A673 (cell line): Measurements from ENCODE around the gene AVPR1A. TPM values are rescaled to one million over a fixed set of nuclear protein-coding genes. Genes with fewer than 3 reads are reported as not detected.

Source experiments
- BruUV-seq: library from RNA; stranded (reverse); fragments of 400-500 nt; replicated peaks from 2 replicates; lab custom pipeline; 2021; lab: Mats Ljungman, UMichigan
- CTCF ChIA-PET: fragments of 300-600 bp; sonication (Branson Sonifier 250); formaldehyde crosslinking; loops from one replicate; lab custom pipeline; 2022; ENCODE audit warnings: antibody characterized with exemption; lab: Charles Lee
- POLR2A ChIA-PET: fragments of 300-600 bp; sonication (Branson Sonifier 250); formaldehyde crosslinking; loops from one replicate; lab custom pipeline; 2022; ENCODE audit warnings: antibody characterized with exemption; ENCODE audit not compliant: low non-redundant PET; lab: Charles Lee
- DNase-seq: peaks from one replicate; pipeline ENCODE4 v3.0.0-alpha.2; 2015; ENCODE audit warnings: low spot score
- H3K27ac ChIP-seq: fragments of 200-600 bp; sonication (generic); 2 replicates; pipeline ENCODE4 v1.5.1; 2016; ENCODE audit warnings: mixed run types, low read depth, mild to moderate bottlenecking, mixed read lengths, antibody characterized with exemption, low read length; ENCODE audit not compliant: poor library complexity, severe bottlenecking
- H3K27me3 ChIP-seq: fragments of 200-600 bp; sonication (generic); replicated peaks from 2 replicates; pipeline ENCODE4 v1.6.1; 2017; ENCODE audit warnings: mixed run types, low read depth, mild to moderate bottlenecking, mixed read lengths, antibody characterized with exemption, low read length; ENCODE audit not compliant: insufficient read depth, poor library complexity
- H3K36me3 ChIP-seq: fragments of 200-600 bp; sonication (generic); 2 replicates; pipeline ENCODE4 v1.6.1; 2016; ENCODE audit warnings: mixed run types, mild to moderate bottlenecking, mixed read lengths, antibody characterized with exemption, low read length; ENCODE audit not compliant: insufficient read depth, poor library complexity, severe bottlenecking
- H3K4me1 ChIP-seq: fragments of 200-600 bp; sonication (generic); 2 replicates; pipeline ENCODE4 v1.6.1; 2017; ENCODE audit warnings: mixed run types, mild to moderate bottlenecking, mixed read lengths, antibody characterized with exemption, low read length; ENCODE audit not compliant: insufficient read depth, poor library complexity, severe bottlenecking
- H3K4me3 ChIP-seq: fragments of 200-600 bp; sonication (generic); 2 replicates; pipeline ENCODE4 v1.5.1; 2016; ENCODE audit warnings: low read depth, mixed run types, mild to moderate bottlenecking, mixed read lengths, low read length; ENCODE audit not compliant: poor library complexity, severe bottlenecking
- H3K9me3 ChIP-seq: fragments of 200-600 bp; sonication (generic); 2 replicates; pipeline ENCODE4 v1.6.1; 2016; ENCODE audit warnings: mixed run types, low read depth, mild to moderate bottlenecking, mixed read lengths, antibody characterized with exemption, low read length; ENCODE audit not compliant: poor library complexity, severe bottlenecking
- CTCF ChIP-seq: fragments of 300-800, 200-600 bp; sonication (generic); conservative IDR thresholded peaks from 2 replicates; pipeline ENCODE4 v1.5.1; 2017; ENCODE audit warnings: low read depth, mild to moderate bottlenecking, antibody characterized with exemption, low read length, moderate library complexity, mixed read lengths
- EZH2 ChIP-seq: fragments of 200-600 bp; sonication (generic); IDR thresholded peaks from 2 replicates; pipeline ENCODE4 v1.6.1; 2017; ENCODE audit warnings: borderline replicate concordance, low read depth, mild to moderate bottlenecking, mixed read lengths, antibody characterized with exemption, low read length; ENCODE audit not compliant: poor library complexity, severe bottlenecking
- intact Hi-C: fragments of 100-400 bp; cut with micrococcal nuclease; formaldehyde crosslinking; loops from one replicate; pipeline ENCODE4 v1.10.0; 2022; ENCODE audit not compliant: unreplicated experiment
- total RNA-seq: library from RNA; stranded (reverse); gene quantifications from 2 replicates; pipeline ENCODE4 v1.2.3, GENCODE V29; 2021

The AVPR1A gene
- total RNA-seq, 1 experiment from 2014 or later: 1.9 TPM

- no TSS peak for BruUV-seq
Observed at GRCh38 chr12:63093711-63094110, 57.3 kb downstream of the AVPR1A start.

GRCh38 chr12:63093084-63093483, 57.9 kb downstream of the AVPR1A start:
- CTCF ChIA-PET: interaction anchor here (1.2 kb wide), 1 partner anchor 179 kb away, joined by 4 read pairs; no protein-coding TSS in a partner anchor
- Histone ChIP-seq H3K27me3 (no peaks in the 10 kb centered on the region), H3K4me1 (no peaks in the 10 kb centered on the region), H3K9me3 (no peaks in the 10 kb centered on the region), H3K27ac (no peak overlapping the region), H3K4me3 (no peak overlapping the region), H3K36me3 (no peaks in the 10 kb centered on the region)
- no peak for DNase-seq
- POLR2A ChIA-PET: no interaction called here
- no peak for TF ChIP-seq EZH2
- no peak for TF ChIP-seq CTCF
- no TSS peak for BruUV-seq
- intact Hi-C loops: no loop called here

More at GRCh38 chr12:63093711-63094110, 57.3 kb downstream of the AVPR1A start:
- no peaks in the 10 kb centered on the region for H3K9me3 ChIP-seq
- no peaks in the 10 kb centered on the region for H3K36me3 ChIP-seq
- no peak for DNase-seq
- intact Hi-C loops: no loop called here
- no peak overlapping the region for H3K4me3 ChIP-seq
- CTCF ChIA-PET: interaction anchor here (0.5 to 1.2 kb wide), 2 partner anchors 179 to 418 kb away, joined by 3 to 4 read pairs; no protein-coding TSS in a partner anchor
- no peaks in the 10 kb centered on the region for H3K4me1 ChIP-seq
- no peaks in the 10 kb centered on the region for H3K27me3 ChIP-seq
- no peak overlapping the region for H3K27ac ChIP-seq
- POLR2A ChIA-PET: no interaction called here
- TF ChIP-seq EZH2 (no peak), CTCF (no peak)

Other genes starting within 250 kb of the AVPR1A start
- 0.04 and 0.35 TPM in 2 replicates for gene PPM1H, start 216.1 kb downstream of the AVPR1A start, total RNA-seq